Rectal smooth muscle tissue (tissue), 1 donor: Measurements from ENCODE around the gene IL15RA.

Experiments used
- H3K27ac ChIP-seq: one replicate; pipeline ENCODE4 v1.7.0; 2013; ENCODE audit warnings: low read depth, low read length, inconsistent platforms
- H3K27me3 ChIP-seq: one replicate; pipeline ENCODE4 v1.7.0; 2013; ENCODE audit warnings: low read length; ENCODE audit not compliant: control insufficient read depth, insufficient read depth
- H3K36me3 ChIP-seq: one replicate; pipeline ENCODE4 v1.7.0; 2013; ENCODE audit warnings: low read length; ENCODE audit not compliant: control insufficient read depth, insufficient read depth
- H3K4me1 ChIP-seq: one replicate; pipeline ENCODE4 v1.7.0; 2013; ENCODE audit warnings: low read length; ENCODE audit not compliant: control insufficient read depth, insufficient read depth
- H3K4me3 ChIP-seq: one replicate; pipeline ENCODE4 v1.7.0; 2013; ENCODE audit warnings: low read length
- H3K9ac ChIP-seq: one replicate; pipeline ENCODE4 v1.7.0; 2013; ENCODE audit warnings: low read length

The IL15RA gene, protein sequence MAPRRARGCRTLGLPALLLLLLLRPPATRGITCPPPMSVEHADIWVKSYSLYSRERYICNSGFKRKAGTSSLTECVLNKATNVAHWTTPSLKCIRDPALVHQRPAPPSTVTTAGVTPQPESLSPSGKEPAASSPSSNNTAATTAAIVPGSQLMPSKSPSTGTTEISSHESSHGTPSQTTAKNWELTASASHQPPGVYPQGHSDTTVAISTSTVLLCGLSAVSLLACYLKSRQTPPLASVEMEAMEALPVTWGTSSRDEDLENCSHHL

DNA sequence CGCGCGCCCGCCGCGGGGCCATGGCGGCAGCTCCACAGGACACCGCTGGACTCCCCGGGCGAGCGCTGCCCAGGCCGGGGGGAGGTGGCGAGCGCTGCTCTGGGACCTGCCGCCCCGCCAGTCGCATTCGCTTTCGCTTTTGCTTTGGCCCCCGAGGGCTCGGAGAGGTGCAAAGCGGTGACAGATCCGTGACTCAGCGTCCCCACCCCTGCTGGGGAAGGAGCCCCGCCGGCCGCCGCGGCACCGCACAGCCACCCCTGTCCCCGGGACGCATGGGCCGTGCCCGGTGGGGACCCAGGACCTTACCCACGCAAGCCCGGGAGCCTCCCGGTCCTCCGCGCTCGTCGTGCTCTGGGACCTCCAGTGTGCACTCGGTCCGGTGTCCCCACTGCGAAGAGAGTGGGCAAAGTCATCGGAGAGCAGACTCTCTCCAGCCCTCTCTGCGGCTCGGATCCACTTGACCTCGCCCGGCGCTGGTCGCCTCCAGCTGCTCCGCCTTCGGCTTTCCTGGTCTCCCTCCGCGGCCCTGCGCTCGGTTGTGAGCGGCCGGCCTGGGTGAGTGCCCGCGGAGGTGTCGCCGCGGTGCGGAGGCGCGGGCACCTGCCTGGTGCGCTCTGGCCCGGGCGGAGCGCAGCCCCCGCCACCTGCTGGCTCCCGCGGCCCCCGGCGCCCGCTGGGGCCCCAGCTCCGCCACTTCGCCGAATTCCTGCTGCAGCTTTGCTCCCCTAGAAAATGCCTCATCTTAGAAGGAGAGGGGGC is at the start of gene IL15RA:
Gene IL15RA (minus strand): TSS at position 73 of the 759 bp plus-strand sequence. CDS start 51 bp downstream, at position 22.
- peak within 1 kb of the TSS; percentile 94 for H3K9ac ChIP-seq
- peak within 1 kb of the TSS; percentile 98 for H3K4me3 ChIP-seq
- peak within 1 kb of the TSS; percentile 79 for H3K27ac ChIP-seq
- no peaks in the 10 kb centered on the region for H3K27me3 ChIP-seq
- H3K4me1 ChIP-seq = no peaks in the 10 kb centered on the region
- no peaks in the 10 kb centered on the region for H3K36me3 ChIP-seq

- Histone ChIP-seq H3K4me3 (no peak overlapping the region), H3K27ac (no peak overlapping the region), H3K9ac (no peak overlapping the region), H3K27me3 (no peaks in the 10 kb centered on the region), H3K4me1 (no peaks in the 10 kb centered on the region), H3K36me3 (no peaks in the 10 kb centered on the region)
Measured at GRCh38 chr10:6025683-6026255, 48.4 kb upstream of the IL15RA start.

- Histone ChIP-seq H3K27ac (no peak overlapping the region), H3K27me3 (no peaks in the 10 kb centered on the region), H3K36me3 (no peaks in the 10 kb centered on the region), H3K4me1 (no peaks in the 10 kb centered on the region), H3K9ac (no peak overlapping the region), H3K4me3 (no peak overlapping the region)
Measured at GRCh38 chr10:6024334-6024682, 47.0 kb upstream of the IL15RA start.

DNA sequence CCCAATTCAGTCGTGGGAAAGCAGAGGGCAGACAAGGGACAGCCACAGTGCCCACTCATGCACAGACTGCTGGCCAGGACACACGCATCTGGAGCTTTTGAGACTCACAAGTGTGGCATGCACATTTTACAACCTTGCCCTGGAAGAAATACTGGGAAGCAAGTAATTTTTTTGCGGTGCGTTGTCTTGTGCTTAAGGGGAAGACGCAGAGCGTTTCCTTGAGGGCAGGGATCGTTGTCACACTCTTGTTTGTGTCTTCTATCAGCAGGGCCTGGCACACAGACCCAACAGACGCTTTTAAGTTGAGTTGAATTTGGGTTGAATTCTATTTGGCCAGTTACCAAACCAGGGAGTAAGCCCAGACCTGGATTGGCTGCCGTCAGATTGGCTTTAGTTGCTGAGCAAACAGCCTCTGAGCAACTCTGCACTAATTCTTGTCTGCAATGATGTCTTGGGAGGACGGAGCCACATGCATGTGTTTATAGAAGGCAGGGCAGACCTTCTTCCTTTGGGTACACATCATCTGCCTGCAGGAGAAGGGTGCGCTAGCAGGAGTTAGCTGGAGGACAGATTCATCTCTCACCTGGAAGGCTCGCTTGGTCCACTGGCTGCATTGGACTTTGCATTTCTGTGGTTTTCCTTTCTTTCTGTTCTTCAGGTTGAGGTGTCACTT is 46.5 kb upstream of the IL15RA start:
- H3K27ac ChIP-seq = no peak overlapping the region
- no peak overlapping the region for H3K4me3 ChIP-seq
- H3K36me3 ChIP-seq = no peaks in the 10 kb centered on the region
- no peaks in the 10 kb centered on the region for H3K27me3 ChIP-seq
- H3K9ac ChIP-seq = no peak overlapping the region
- no peaks in the 10 kb centered on the region for H3K4me1 ChIP-seq

DNA sequence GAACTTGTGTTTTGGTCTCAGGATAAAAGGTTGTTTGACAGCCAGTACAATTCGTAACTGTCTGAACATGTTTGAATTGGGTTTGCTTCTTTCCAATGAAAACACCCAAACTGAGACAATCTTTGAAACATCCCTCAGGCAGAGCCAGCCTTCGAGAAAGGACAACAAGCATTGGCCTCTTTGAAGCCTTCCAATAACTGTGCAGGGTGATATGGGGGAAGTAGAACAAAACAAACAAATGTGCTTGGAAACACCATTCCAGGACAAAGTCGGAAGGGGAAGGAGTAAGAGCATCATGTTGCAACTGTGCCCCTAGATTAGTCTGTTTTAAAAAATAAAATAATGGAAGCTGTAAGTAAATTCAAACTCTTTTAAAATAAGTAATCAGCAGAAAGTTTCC is 45.3 kb upstream of the IL15RA start:
- H3K4me3 ChIP-seq = no peak overlapping the region
- no peaks in the 10 kb centered on the region for H3K36me3 ChIP-seq
- no peak overlapping the region for H3K27ac ChIP-seq
- no peak overlapping the region for H3K9ac ChIP-seq
- H3K27me3 ChIP-seq = no peaks in the 10 kb centered on the region
- H3K4me1 ChIP-seq = no peaks in the 10 kb centered on the region

- Histone ChIP-seq H3K4me1 (no peaks in the 10 kb centered on the region), H3K9ac (no peak overlapping the region), H3K27me3 (no peaks in the 10 kb centered on the region), H3K36me3 (no peaks in the 10 kb centered on the region), H3K4me3 (no peak overlapping the region), H3K27ac (no peak overlapping the region)
Measured at GRCh38 chr10:6020826-6021225, 43.5 kb upstream of the IL15RA start.

DNA sequence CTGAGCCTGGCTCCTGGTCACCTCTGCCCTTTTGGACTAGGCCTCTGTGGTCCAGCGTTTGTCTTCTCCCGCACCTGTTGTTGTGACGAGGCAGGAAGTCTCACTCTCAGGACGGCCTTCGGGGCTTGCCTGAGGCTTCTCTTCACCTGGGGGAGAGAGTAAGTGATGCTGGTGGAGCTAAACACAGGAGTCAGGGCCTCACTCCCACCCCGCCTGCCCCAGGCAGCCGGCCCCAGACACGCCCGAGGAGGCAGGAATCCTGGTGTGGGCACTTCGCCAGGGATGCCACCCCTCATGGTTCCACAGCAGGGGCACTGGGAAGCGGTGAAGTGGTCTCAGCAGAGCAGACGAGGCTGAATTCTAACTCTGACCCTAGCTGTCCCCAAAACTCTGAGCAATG is 42.5 kb upstream of the IL15RA start:
- no peak overlapping the region for H3K4me3 ChIP-seq
- no peaks in the 10 kb centered on the region for H3K4me1 ChIP-seq
- H3K27me3 ChIP-seq = no peaks in the 10 kb centered on the region
- no peak overlapping the region for H3K27ac ChIP-seq
- H3K36me3 ChIP-seq = no peaks in the 10 kb centered on the region
- no peak overlapping the region for H3K9ac ChIP-seq

DNA sequence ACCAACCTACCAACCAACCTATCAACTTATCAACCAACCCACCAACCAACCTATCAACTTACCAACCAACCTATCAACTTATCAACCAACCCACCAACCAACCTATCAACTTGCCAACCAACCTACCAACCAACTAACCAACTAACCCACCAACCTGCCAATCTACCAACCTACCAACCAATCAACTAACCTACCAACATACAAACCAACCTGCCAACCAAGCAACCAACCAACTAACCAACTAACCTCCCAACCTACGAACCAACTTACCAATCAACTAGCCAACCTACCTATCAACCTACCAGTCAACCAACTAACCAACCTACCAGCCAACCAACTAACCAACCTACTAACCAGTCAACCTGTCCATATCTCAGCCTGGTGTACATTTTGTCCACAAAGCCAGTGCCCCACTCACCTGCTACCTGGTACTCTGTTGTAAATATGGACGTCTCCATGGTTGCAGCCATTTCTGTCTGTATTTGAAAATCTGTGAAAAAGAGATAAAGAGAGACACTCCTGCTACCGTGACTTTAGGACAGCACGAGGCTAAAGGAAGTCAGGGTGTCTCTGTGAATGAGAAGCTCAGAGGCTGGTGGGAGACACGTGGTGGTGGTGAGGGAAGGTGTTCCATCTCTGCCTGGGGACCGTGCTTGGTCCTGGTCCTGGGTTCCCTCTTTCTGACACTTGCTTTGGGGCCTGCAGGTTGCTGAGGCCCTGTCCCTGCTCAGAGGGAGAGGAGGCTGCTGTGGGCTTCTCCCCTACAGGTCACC is 41.9 kb upstream of the IL15RA start:
- no peaks in the 10 kb centered on the region for H3K4me1 ChIP-seq
- H3K27me3 ChIP-seq = no peaks in the 10 kb centered on the region
- no peak overlapping the region for H3K4me3 ChIP-seq
- H3K9ac ChIP-seq = no peak overlapping the region
- H3K36me3 ChIP-seq = no peaks in the 10 kb centered on the region
- peak overlapping the region; percentile 15 for H3K27ac ChIP-seq

- Histone ChIP-seq H3K27ac (peak overlapping the region; percentile 15), H3K9ac (no peak overlapping the region), H3K4me1 (no peaks in the 10 kb centered on the region), H3K4me3 (no peak overlapping the region), H3K36me3 (no peaks in the 10 kb centered on the region), H3K27me3 (no peaks in the 10 kb centered on the region)
Measured at GRCh38 chr10:6018422-6018821, 41.1 kb upstream of the IL15RA start.

DNA sequence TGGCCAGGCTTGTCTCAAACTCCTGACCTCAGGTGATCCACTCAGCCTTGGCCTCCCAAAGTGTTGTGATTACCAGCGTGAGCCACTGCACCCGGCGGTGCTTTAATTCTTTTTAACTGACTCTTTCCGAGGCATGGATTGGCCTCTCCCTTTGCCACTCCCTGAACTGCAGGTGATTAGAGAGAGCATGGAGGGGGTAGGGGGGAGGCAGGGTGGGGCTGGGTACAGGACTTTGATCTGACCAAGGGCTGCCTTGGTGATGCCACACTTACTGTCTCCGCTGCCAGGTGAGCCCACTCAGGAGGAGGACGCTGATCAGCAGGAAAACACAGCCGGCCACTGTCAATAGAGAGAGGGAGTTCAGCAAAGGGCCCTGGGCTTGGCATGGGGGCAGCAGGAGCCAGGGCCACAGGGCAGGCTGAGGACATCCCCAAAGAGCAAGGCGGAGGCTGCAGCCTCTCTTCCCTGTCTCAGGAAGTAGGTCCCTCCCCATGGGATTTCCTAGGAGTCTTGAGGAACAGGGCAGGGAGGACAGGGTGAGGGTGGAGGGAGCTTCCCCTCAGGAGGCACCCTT is 40.5 kb upstream of the IL15RA start:
- Histone ChIP-seq H3K4me3 (no peak overlapping the region), H3K9ac (no peak overlapping the region), H3K27me3 (no peaks in the 10 kb centered on the region), H3K4me1 (no peaks in the 10 kb centered on the region), H3K36me3 (no peaks in the 10 kb centered on the region), H3K27ac (no peak overlapping the region)

GRCh38 chr10:6014241-6014761 is 37.0 kb upstream of the IL15RA start:
- H3K36me3 ChIP-seq = no peaks in the 10 kb centered on the region
- no peaks in the 10 kb centered on the region for H3K4me1 ChIP-seq
- no peak overlapping the region for H3K4me3 ChIP-seq
- H3K27me3 ChIP-seq = no peaks in the 10 kb centered on the region
- no peak overlapping the region for H3K9ac ChIP-seq
- H3K27ac ChIP-seq = no peak overlapping the region
